Small intestine (tissue), 7 donors: ENCODE data around the gene POU1F1. TPM values are rescaled to one million over a fixed set of nuclear protein-coding genes. Genes with fewer than 3 reads are reported as not detected.
"Not testable (repeated sequence)": the region's sequence is repeated elsewhere in the genome, so short reads cannot be mapped to it uniquely, and the experiment has no call there.

Source experiments
- DNase-seq, 2 donors: peaks; one replicate each; pipeline versions ENCODE4 v3.0.0 to v3.0.0-alpha.2; 2013
- FAIRE-seq: peaks from 2 replicates; lab custom pipeline; 2012; peaks lifted over from hg19 to GRCh38; lab: Jason Lieb, UNC
- H3K27ac ChIP-seq, 3 donors: one replicate each; pipeline ENCODE4 v1.5.1; 2013; ENCODE audit warnings: low read length in 2 of 3, mild to moderate bottlenecking in 2 of 3, control low read depth in 1 of 3, inconsistent platforms in 1 of 3, low read depth in 1 of 3, moderate library complexity in 1 of 3
- H3K27me3 ChIP-seq, 3 donors: one replicate each; pipeline ENCODE4 v1.6.1; 2013; ENCODE audit warnings: low read length in 3 of 3, inconsistent platforms in 1 of 3; ENCODE audit not compliant: control insufficient read depth in 3 of 3, insufficient read depth in 3 of 3
- H3K36me3 ChIP-seq, 3 donors: one replicate each; pipeline ENCODE4 v1.6.1; 2013; ENCODE audit warnings: low read length in 3 of 3, inconsistent platforms in 1 of 3, low read depth in 1 of 3, mild to moderate bottlenecking in 1 of 3, moderate library complexity in 1 of 3; ENCODE audit not compliant: control insufficient read depth in 3 of 3, insufficient read depth in 2 of 3
- H3K4me1 ChIP-seq, 3 donors: one replicate each; pipeline ENCODE4 v1.6.1; 2013; ENCODE audit warnings: low read length in 2 of 3, inconsistent platforms in 1 of 3, low read depth in 1 of 3, mild to moderate bottlenecking in 1 of 3, moderate library complexity in 1 of 3; ENCODE audit not compliant: control insufficient read depth in 3 of 3, insufficient read depth in 2 of 3
- H3K4me3 ChIP-seq, 3 donors: one replicate each; pipeline ENCODE4 v1.5.1; 2013; ENCODE audit warnings: low read length in 3 of 3, control low read depth in 1 of 3, inconsistent platforms in 1 of 3, low read depth in 1 of 3, mild to moderate bottlenecking in 1 of 3, moderate library complexity in 1 of 3
- H3K9me3 ChIP-seq, 2 donors: one replicate each; pipeline ENCODE4 v1.6.1; 2013; ENCODE audit warnings: low read depth in 1 of 2, low read length in 1 of 2; ENCODE audit not compliant: control insufficient read depth in 2 of 2, insufficient read depth in 1 of 2
- WGBS, 3 donors: extraction: QIAGEN DNeasy Blood & Tissue Kit; methylation state at CpG; one replicate each; pipeline ENCODE4 v1.1.7; 2013; 5-methylcytosine and 5-hydroxymethylcytosine counted together
- polyA plus RNA-seq, 4 donors: library from polyadenylated mRNA; stranded (reverse) in 3 of 4; unstranded in 1 of 4; fragments of 200-250 nt in 3 of 4; fragments of 120-200 nt in 1 of 4; gene quantifications; one replicate each; pipeline versions ENCODE4 v1.2.1 to v1.2.3, GENCODE V29; 2013
- donor health status: healthy with polysubstance abuse.
- donor health status: control.
- donor health status: control.
- donor health status: Bipolar disorder and iron deficiency.
- donor health status: healthy.

POU1F1 gene
- polyA plus RNA-seq, 4 donors, result 0.03 TPM; not detected in 3

GRCh38 chr3:87307805-87308204 is 31.4 kb upstream of the POU1F1 start:
- no peak overlapping the region for H3K27ac ChIP-seq
- no peak overlapping the region for H3K4me3 ChIP-seq
- 94 to 100% (median 95%) methylated on average over 2 of the region's 2 CpGs for WGBS, 3 donors
- FAIRE-seq, result no peak
- no peak for DNase-seq
- no peaks in the 10 kb centered on the region for H3K4me1 ChIP-seq
- no peaks in the 10 kb centered on the region for H3K9me3 ChIP-seq
- H3K27me3 ChIP-seq, result no peaks in the 10 kb centered on the region
- no peaks in the 10 kb centered on the region for H3K36me3 ChIP-seq

GRCh38 chr3:87305517-87305916 is 29.1 kb upstream of the POU1F1 start:
- Histone ChIP-seq H3K4me1 (no peaks in the 10 kb centered on the region), H3K9me3 (no peaks in the 10 kb centered on the region), H3K36me3 (no peaks in the 10 kb centered on the region), H3K4me3 (no peak overlapping the region), H3K27ac (no peak overlapping the region), H3K27me3 (no peaks in the 10 kb centered on the region)
- DNase-seq, result no peak
- FAIRE-seq, result no peak
- WGBS, 3 donors, result 56 to 70% (median 60%) methylated on average over 3 of the region's 3 CpGs

GRCh38 chr3:87305031-87305430 is 28.6 kb upstream of the POU1F1 start:
- not testable (repeated sequence) for H3K4me3 ChIP-seq, H3K9me3 ChIP-seq, H3K4me1 ChIP-seq, H3K27ac ChIP-seq, DNase-seq, FAIRE-seq, H3K36me3 ChIP-seq, H3K27me3 ChIP-seq
- 61 to 90% (median 86%) methylated on average over 1 of the region's 1 CpG for WGBS, 3 donors

GRCh38 chr3:87298111-87298718 is 21.8 kb upstream of the POU1F1 start:
- Histone ChIP-seq H3K9me3 (no peaks in the 10 kb centered on the region), H3K27ac (no peak overlapping the region), H3K27me3 (no peaks in the 10 kb centered on the region), H3K4me3 (no peak overlapping the region), H3K4me1 (no peaks in the 10 kb centered on the region), H3K36me3 (no peaks in the 10 kb centered on the region)
- WGBS, 3 donors, result 4 to 24% (median 13%) methylated on average over 3 of the region's 3 CpGs
- DNase-seq (peak; percentile 48 to 60), FAIRE-seq (peak; percentile 95)

GRCh38 chr3:87288446-87288845 is 12.1 kb upstream of the POU1F1 start:
- Histone ChIP-seq H3K27me3 (no peaks in the 10 kb centered on the region), H3K4me3 (no peak overlapping the region), H3K4me1 (no peaks in the 10 kb centered on the region), H3K9me3 (no peaks in the 10 kb centered on the region), H3K27ac (no peak overlapping the region), H3K36me3 (no peaks in the 10 kb centered on the region)
- DNase-seq, result no peak
- WGBS, 3 donors, result 83 to 91% (median 86%) methylated on average over 8 of the region's 8 CpGs
- FAIRE-seq, result no peak

- Histone ChIP-seq H3K4me3 (no peak overlapping the region), H3K36me3 (no peaks in the 10 kb centered on the region), H3K9me3 (no peaks in the 10 kb centered on the region), H3K27me3 (no peaks in the 10 kb centered on the region), H3K4me1 (no peaks in the 10 kb centered on the region), H3K27ac (no peak overlapping the region)
- DNase-seq, result no peak
- FAIRE-seq, result peak; percentile 19
- 61 to 75% (median 74%) methylated on average over 1 of the region's 1 CpG for WGBS, 3 donors
Observed at GRCh38 chr3:87287011-87287410, 10.6 kb upstream of the POU1F1 start.

- no peak for DNase-seq
- H3K4me1 ChIP-seq, result no peaks in the 10 kb centered on the region
- no peak overlapping the region for H3K27ac ChIP-seq
- H3K27me3 ChIP-seq, result no peaks in the 10 kb centered on the region
- 79 to 86% (median 79%) methylated on average over 4 of the region's 4 CpGs for WGBS, 3 donors
- no peaks in the 10 kb centered on the region for H3K36me3 ChIP-seq
- no peak for FAIRE-seq
- no peak overlapping the region for H3K4me3 ChIP-seq
- no peaks in the 10 kb centered on the region for H3K9me3 ChIP-seq
Observed at GRCh38 chr3:87272718-87273341, 3.6 kb downstream of the POU1F1 start.

GRCh38 chr3:87270908-87271700 is 5.3 kb downstream of the POU1F1 start:
- Histone ChIP-seq H3K27ac (no peak overlapping the region), H3K4me1 (no peaks in the 10 kb centered on the region), H3K36me3 (no peaks in the 10 kb centered on the region), H3K4me3 (no peak overlapping the region), H3K9me3 (no peaks in the 10 kb centered on the region), H3K27me3 (no peaks in the 10 kb centered on the region)
- DNase-seq (peak in 1 of 2 donors; percentile 5), FAIRE-seq (no peak)
- WGBS, 3 donors, result 43 to 47% (median 45%) methylated on average over 4 of the region's 4 CpGs
